ENCODE results near the gene COQ5.
A peak's percentile ranks its signal among the peaks of the same experiment; 100 is the strongest.

The COQ5 gene

DNA sequence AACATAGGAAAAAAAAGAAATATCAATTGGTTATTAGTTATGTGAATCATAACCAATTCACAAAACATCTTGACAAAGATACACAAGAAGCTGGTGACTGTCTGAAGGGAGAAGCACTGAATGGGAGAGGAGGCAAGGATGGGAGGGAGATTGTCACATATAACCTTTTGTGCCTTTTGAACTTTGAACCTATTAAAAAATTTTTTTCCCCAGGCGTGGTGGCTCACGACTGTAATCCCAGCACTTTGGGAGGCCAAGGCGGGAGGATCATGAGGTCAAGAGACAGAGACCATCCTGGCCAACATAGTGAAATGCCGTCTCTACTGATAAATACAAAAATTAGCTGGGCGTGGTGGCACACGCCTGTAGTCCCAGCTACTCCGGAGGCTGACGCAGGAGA lies 20.4 kb downstream of the COQ5 start:
- TF ChIP-seq, protein P1, sequence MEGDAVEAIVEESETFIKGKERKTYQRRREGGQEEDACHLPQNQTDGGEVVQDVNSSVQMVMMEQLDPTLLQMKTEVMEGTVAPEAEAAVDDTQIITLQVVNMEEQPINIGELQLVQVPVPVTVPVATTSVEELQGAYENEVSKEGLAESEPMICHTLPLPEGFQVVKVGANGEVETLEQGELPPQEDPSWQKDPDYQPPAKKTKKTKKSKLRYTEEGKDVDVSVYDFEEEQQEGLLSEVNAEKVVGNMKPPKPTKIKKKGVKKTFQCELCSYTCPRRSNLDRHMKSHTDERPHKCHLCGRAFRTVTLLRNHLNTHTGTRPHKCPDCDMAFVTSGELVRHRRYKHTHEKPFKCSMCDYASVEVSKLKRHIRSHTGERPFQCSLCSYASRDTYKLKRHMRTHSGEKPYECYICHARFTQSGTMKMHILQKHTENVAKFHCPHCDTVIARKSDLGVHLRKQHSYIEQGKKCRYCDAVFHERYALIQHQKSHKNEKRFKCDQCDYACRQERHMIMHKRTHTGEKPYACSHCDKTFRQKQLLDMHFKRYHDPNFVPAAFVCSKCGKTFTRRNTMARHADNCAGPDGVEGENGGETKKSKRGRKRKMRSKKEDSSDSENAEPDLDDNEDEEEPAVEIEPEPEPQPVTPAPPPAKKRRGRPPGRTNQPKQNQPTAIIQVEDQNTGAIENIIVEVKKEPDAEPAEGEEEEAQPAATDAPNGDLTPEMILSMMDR (IDR thresholded peaks at IDR 0.05; ENCODE audit: poor library complexity, severe bottlenecking): no peak
- H3K36me3 ChIP-seq (ENCODE audit: low read depth): peaks cover 67% of the 10 kb centered on the region
- DNase-seq (ENCODE audit: low spot score): no peak
- no peaks in the 10 kb centered on the region for H3K4me1 ChIP-seq (ENCODE audit: insufficient read depth, poor library complexity, severe bottlenecking)
- H3K27me3 ChIP-seq (ENCODE audit: insufficient read depth, poor library complexity, severe bottlenecking): no peaks in the 10 kb centered on the region
- H3K27ac ChIP-seq (ENCODE audit: poor library complexity, severe bottlenecking): no peak overlapping the region
- H3K9me3 ChIP-seq (ENCODE audit: severe bottlenecking): no peaks in the 10 kb centered on the region
- no peak overlapping the region for H3K4me3 ChIP-seq (ENCODE audit: severe bottlenecking)
- no peak for ATAC-seq (ENCODE audit: low read depth)

DNA sequence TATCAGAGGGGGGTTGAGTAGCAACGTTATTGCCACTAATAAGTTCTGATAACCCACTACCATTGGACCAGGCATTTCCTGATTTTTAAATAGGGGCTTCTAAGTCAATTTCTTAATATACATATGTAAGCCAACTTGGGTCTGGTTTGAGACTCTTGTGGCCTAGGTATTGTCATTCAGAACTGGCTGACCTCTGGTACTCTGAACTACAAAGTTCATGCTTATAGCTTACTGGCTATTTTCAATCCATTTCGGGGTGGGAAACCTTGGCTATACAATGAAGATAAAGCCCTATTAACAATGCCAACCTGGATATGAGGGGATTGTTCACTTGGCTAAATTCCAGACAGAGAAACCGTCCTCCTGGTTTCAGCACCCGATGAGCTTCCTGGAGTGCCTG lies 24.4 kb downstream of the COQ5 start:
- no peaks in the 10 kb centered on the region for H3K9me3 ChIP-seq (ENCODE audit: severe bottlenecking)
- DNase-seq (ENCODE audit: low spot score) (no peak), ATAC-seq (ENCODE audit: low read depth) (no peak)
- peaks cover 49% of the 10 kb centered on the region for H3K36me3 ChIP-seq (ENCODE audit: low read depth)
- no peaks in the 10 kb centered on the region for H3K4me1 ChIP-seq (ENCODE audit: insufficient read depth, poor library complexity, severe bottlenecking)
- TF ChIP-seq, protein P1 (IDR thresholded peaks at IDR 0.05; ENCODE audit: poor library complexity, severe bottlenecking): no peak
- no peaks in the 10 kb centered on the region for H3K27me3 ChIP-seq (ENCODE audit: insufficient read depth, poor library complexity, severe bottlenecking)
- H3K4me3 ChIP-seq (ENCODE audit: severe bottlenecking): no peak overlapping the region
- H3K27ac ChIP-seq (ENCODE audit: poor library complexity, severe bottlenecking): no peak overlapping the region

DNA sequence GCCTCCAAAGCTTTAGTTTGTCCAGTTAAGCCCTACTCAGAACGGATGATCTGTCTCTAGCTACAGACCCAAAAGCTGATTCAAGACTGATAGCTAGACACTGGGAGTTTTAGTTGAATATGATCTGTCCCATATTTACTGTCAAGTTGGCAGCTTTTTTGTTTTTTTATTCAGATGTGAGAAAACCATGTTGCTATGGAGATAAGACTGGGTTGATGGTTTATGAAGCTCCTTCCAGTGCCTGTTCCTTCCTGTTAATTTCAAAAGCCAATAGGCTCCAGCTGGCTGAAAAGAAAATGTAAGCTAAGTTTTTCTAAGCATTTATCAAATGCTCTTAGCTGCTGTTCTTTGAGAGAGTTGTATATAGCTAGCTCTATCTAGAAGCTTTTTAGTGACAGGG lies 28.4 kb downstream of the COQ5 start:
- DNase-seq (ENCODE audit: low spot score) (no peak), ATAC-seq (ENCODE audit: low read depth) (no peak)
- H3K4me3 ChIP-seq (ENCODE audit: severe bottlenecking): no peak overlapping the region
- H3K27ac ChIP-seq (ENCODE audit: poor library complexity, severe bottlenecking): no peak overlapping the region
- no peaks in the 10 kb centered on the region for H3K9me3 ChIP-seq (ENCODE audit: severe bottlenecking)
- no peaks in the 10 kb centered on the region for H3K27me3 ChIP-seq (ENCODE audit: insufficient read depth, poor library complexity, severe bottlenecking)
- H3K4me1 ChIP-seq (ENCODE audit: insufficient read depth, poor library complexity, severe bottlenecking): peaks cover 15% of the 10 kb centered on the region
- TF ChIP-seq, protein P1 (IDR thresholded peaks at IDR 0.05; ENCODE audit: poor library complexity, severe bottlenecking): no peak
- peaks cover 46% of the 10 kb centered on the region for H3K36me3 ChIP-seq (ENCODE audit: low read depth)

DNA sequence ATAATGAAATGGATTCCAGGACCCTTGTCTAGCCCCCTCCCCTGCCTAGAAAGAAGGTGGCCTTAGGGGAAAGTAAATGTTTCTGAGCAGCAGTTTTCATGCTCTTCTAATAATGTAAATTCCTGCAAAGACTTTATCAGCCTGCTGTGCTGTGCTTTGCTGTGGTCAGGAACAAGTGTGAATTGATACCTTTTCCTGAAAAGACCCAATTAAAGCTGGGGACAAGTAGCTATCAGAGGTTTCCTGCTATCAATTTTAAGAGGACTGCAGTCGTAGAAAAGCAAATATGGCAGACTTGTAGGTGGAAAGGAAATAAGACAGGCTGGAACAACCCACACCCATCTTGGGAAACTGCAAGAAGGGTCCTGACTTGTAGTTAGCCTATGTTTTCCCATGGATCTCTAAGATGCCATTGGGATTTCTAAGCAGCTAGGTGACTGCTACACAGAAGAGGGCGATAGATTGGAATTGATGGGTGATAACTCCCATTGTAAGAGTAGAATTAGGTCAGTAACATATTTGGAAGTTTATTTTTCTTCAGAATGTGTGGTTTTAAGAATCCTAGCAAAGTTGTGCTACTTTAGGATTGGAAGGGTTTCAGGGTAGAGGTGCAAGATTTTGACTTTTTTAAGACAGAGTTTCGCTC lies 30.0 kb downstream of the COQ5 start:
- TF ChIP-seq, protein P1 (IDR thresholded peaks at IDR 0.05; ENCODE audit: poor library complexity, severe bottlenecking): no peak
- Histone ChIP-seq H3K4me1 (ENCODE audit: insufficient read depth, poor library complexity, severe bottlenecking) (peaks cover 21% of the 10 kb centered on the region), H3K27ac (ENCODE audit: poor library complexity, severe bottlenecking) (peak overlapping the region; percentile 73), H3K9me3 (ENCODE audit: severe bottlenecking) (no peaks in the 10 kb centered on the region), H3K4me3 (ENCODE audit: severe bottlenecking) (no peak overlapping the region), H3K27me3 (ENCODE audit: insufficient read depth, poor library complexity, severe bottlenecking) (no peaks in the 10 kb centered on the region), H3K36me3 (ENCODE audit: low read depth) (peaks cover 36% of the 10 kb centered on the region)
- no peak for ATAC-seq (ENCODE audit: low read depth)
- no peak for DNase-seq (ENCODE audit: low spot score)

DNA sequence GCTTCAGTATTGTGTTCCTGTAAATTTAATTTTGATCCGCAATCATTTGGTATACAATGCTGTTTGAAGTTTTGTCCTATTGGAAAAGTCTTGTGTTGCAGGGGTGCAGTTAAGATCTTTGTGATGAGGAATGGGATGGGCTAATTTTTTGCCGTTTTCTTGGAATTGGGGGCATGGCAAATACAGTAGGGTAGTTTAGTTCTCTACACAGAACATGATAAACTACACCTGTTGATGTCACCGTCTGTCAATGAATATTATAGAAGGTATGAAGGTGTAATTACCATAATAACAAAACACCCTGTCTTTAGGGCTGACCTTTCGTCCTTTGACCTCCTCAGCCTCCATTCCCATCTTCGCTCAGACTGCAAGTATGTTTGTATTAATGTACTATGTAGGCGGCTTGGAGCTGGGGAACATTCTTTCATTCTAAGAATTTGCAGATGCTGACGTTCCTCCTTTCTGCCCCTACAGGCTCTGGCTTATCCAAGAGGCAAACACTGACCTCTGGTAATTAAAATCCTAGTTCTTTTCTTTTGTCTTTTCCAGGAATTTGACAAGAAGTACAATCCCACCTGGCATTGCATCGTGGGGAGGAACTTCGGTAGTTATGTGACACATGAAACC lies 31.3 kb downstream of the COQ5 start:
- Histone ChIP-seq H3K27ac (ENCODE audit: poor library complexity, severe bottlenecking) (peak overlapping the region; percentile 73), H3K4me1 (ENCODE audit: insufficient read depth, poor library complexity, severe bottlenecking) (peaks cover 21% of the 10 kb centered on the region), H3K36me3 (ENCODE audit: low read depth) (peaks cover 28% of the 10 kb centered on the region), H3K9me3 (ENCODE audit: severe bottlenecking) (no peaks in the 10 kb centered on the region), H3K4me3 (ENCODE audit: severe bottlenecking) (peak overlapping the region; percentile 50), H3K27me3 (ENCODE audit: insufficient read depth, poor library complexity, severe bottlenecking) (no peaks in the 10 kb centered on the region)
- ATAC-seq (ENCODE audit: low read depth): no peak
- DNase-seq (ENCODE audit: low spot score): no peak
- TF ChIP-seq, protein P1 (IDR thresholded peaks at IDR 0.05; ENCODE audit: poor library complexity, severe bottlenecking): no peak

All from RWPE2 (cell line).